Effector memory CD8-positive, alpha-beta T cell (primary cell): ENCODE measurements around the gene CFAP74.

Source experiments
- ATAC-seq: fragments of 150-1000 bp; cut with Tn5 transposase; replicated peaks from 2 replicates; pipeline ENCODE4 v1.10.0; 2021; ENCODE audit warnings: mild to moderate bottlenecking, moderate library complexity
- DNase-seq, 3 experiments: peaks; one replicate each; pipeline ENCODE4 v3.0.0; 2021
- H3K27ac Mint-ChIP-seq, 2 donors: one replicate each; pipeline ENCODE4 v1.8.0; 2022; ENCODE audit warnings: mild to moderate bottlenecking in 2 of 2, mixed read lengths in 2 of 2, moderate library complexity in 2 of 2
- H3K27me3 Mint-ChIP-seq, 2 donors: one replicate each; pipeline ENCODE4 v1.8.0; 2022; ENCODE audit warnings: mixed read lengths in 2 of 2
- H3K36me3 Mint-ChIP-seq: one replicate; pipeline ENCODE4 v1.8.0; 2022; ENCODE audit warnings: mild to moderate bottlenecking, moderate library complexity, mixed read lengths; ENCODE audit not compliant: insufficient read depth
- H3K4me1 Mint-ChIP-seq, 2 donors: one replicate each; pipeline ENCODE4 v1.8.0; 2022; ENCODE audit warnings: low read depth in 2 of 2, mixed read lengths in 2 of 2
- H3K4me3 Mint-ChIP-seq, 2 donors: one replicate each; pipeline ENCODE4 v1.8.0; 2022; ENCODE audit warnings: mild to moderate bottlenecking in 2 of 2, mixed read lengths in 2 of 2, moderate library complexity in 2 of 2
- H3K9me3 Mint-ChIP-seq, 2 donors: one replicate each; pipeline ENCODE4 v1.8.0; 2022; ENCODE audit warnings: mixed read lengths in 2 of 2

Gene CFAP74

GRCh38 chr1:2046953-2047748, 43.6 kb upstream of the CFAP74 start:
- Mint-ChIP-seq H3K4me3 (no peak overlapping the region), H3K4me1 (peaks cover 23 to 24% of the 10 kb centered on the region in 2 donors), H3K36me3 (peaks cover 10% of the 10 kb centered on the region), H3K27ac (no peak overlapping the region), H3K9me3 (no peaks in the 10 kb centered on the region), H3K27me3 (peaks cover 0 to 16% of the 10 kb centered on the region in 2 donors)
- DNase-seq (no peak), ATAC-seq (no peak)

GRCh38 chr1:2046174-2046917, 42.8 kb upstream of the CFAP74 start:
- DNase-seq (no peak), ATAC-seq (no peak)
- Mint-ChIP-seq H3K4me1 (peaks cover 18 to 19% of the 10 kb centered on the region in 2 donors), H3K27ac (no peak overlapping the region), H3K9me3 (no peaks in the 10 kb centered on the region), H3K36me3 (peaks cover 10% of the 10 kb centered on the region), H3K27me3 (peaks cover 0 to 16% of the 10 kb centered on the region in 2 donors), H3K4me3 (peak overlapping the region; percentile 56 to 64)

GRCh38 chr1:2045468-2046173, 42.0 kb upstream of the CFAP74 start:
- H3K4me1 Mint-ChIP-seq = peaks cover 17 to 19% of the 10 kb centered on the region in 2 donors
- H3K27me3 Mint-ChIP-seq = peaks cover 0 to 16% of the 10 kb centered on the region in 2 donors
- no peaks in the 10 kb centered on the region for H3K9me3 Mint-ChIP-seq
- H3K4me3 Mint-ChIP-seq = peak overlapping the region; percentile 56 to 64
- H3K36me3 Mint-ChIP-seq = peaks cover 10% of the 10 kb centered on the region
- no peak for DNase-seq
- ATAC-seq = no peak
- peak overlapping the region in 1 of 2 donors; percentile 41 for H3K27ac Mint-ChIP-seq

- no peaks in the 10 kb centered on the region for H3K9me3 Mint-ChIP-seq
- ATAC-seq = peak; percentile 91
- peaks cover 10% of the 10 kb centered on the region for H3K36me3 Mint-ChIP-seq
- H3K4me3 Mint-ChIP-seq = peak overlapping the region; percentile 56 to 64
- peaks cover 0 to 16% of the 10 kb centered on the region in 2 donors for H3K27me3 Mint-ChIP-seq
- H3K27ac Mint-ChIP-seq = no peak overlapping the region
- peaks cover 17 to 19% of the 10 kb centered on the region in 2 donors for H3K4me1 Mint-ChIP-seq
- peak; percentile 81 to 89 (median 81) for DNase-seq
Measured at GRCh38 chr1:2044510-2045319, 41.1 kb upstream of the CFAP74 start.

GRCh38 chr1:2043886-2044285, 40.3 kb upstream of the CFAP74 start:
- Mint-ChIP-seq H3K27me3 (peaks cover 0 to 10% of the 10 kb centered on the region in 2 donors), H3K27ac (no peak overlapping the region), H3K36me3 (peaks cover 6% of the 10 kb centered on the region), H3K4me1 (peaks cover 10 to 13% of the 10 kb centered on the region in 2 donors), H3K4me3 (peak overlapping the region; percentile 32 to 34), H3K9me3 (no peaks in the 10 kb centered on the region)
- ATAC-seq = no peak
- DNase-seq = no peak

- DNase-seq (no peak), ATAC-seq (no peak)
- H3K27me3 Mint-ChIP-seq = peaks cover 0 to 8% of the 10 kb centered on the region in 2 donors
- H3K36me3 Mint-ChIP-seq = peaks cover 6% of the 10 kb centered on the region
- peaks cover 6 to 7% of the 10 kb centered on the region in 2 donors for H3K4me1 Mint-ChIP-seq
- H3K4me3 Mint-ChIP-seq = no peak overlapping the region
- H3K9me3 Mint-ChIP-seq = no peaks in the 10 kb centered on the region
- no peak overlapping the region for H3K27ac Mint-ChIP-seq
Measured at GRCh38 chr1:2042830-2043773, 39.5 kb upstream of the CFAP74 start.

- H3K9me3 Mint-ChIP-seq = no peaks in the 10 kb centered on the region
- H3K27me3 Mint-ChIP-seq = peaks cover 0 to 7% of the 10 kb centered on the region in 2 donors
- no peak overlapping the region for H3K4me3 Mint-ChIP-seq
- DNase-seq (no peak), ATAC-seq (no peak)
- H3K36me3 Mint-ChIP-seq = peaks cover 6% of the 10 kb centered on the region
- no peak overlapping the region for H3K27ac Mint-ChIP-seq
- H3K4me1 Mint-ChIP-seq = peaks cover 6 to 7% of the 10 kb centered on the region in 2 donors
Measured at GRCh38 chr1:2041887-2042286, 38.3 kb upstream of the CFAP74 start.

GRCh38 chr1:2041305-2041704, 37.7 kb upstream of the CFAP74 start:
- DNase-seq (no peak), ATAC-seq (no peak)
- no peak overlapping the region for H3K4me3 Mint-ChIP-seq
- H3K9me3 Mint-ChIP-seq = no peaks in the 10 kb centered on the region
- peaks cover 3% of the 10 kb centered on the region for H3K36me3 Mint-ChIP-seq
- no peak overlapping the region for H3K27ac Mint-ChIP-seq
- peaks cover 0 to 7% of the 10 kb centered on the region in 2 donors for H3K27me3 Mint-ChIP-seq
- peaks cover 6 to 7% of the 10 kb centered on the region in 2 donors for H3K4me1 Mint-ChIP-seq

- no peak for ATAC-seq
- H3K4me1 Mint-ChIP-seq = peaks cover 0 to 2% of the 10 kb centered on the region in 2 donors
- H3K27ac Mint-ChIP-seq = no peak overlapping the region
- no peak overlapping the region for H3K4me3 Mint-ChIP-seq
- no peak for DNase-seq
- H3K36me3 Mint-ChIP-seq = peaks cover 3% of the 10 kb centered on the region
- peaks cover 0 to 7% of the 10 kb centered on the region in 2 donors for H3K27me3 Mint-ChIP-seq
- no peaks in the 10 kb centered on the region for H3K9me3 Mint-ChIP-seq
Measured at GRCh38 chr1:2039251-2039650, 35.7 kb upstream of the CFAP74 start.

GRCh38 chr1:2038229-2038628, 34.6 kb upstream of the CFAP74 start:
- ATAC-seq (no peak), DNase-seq (no peak)
- no peaks in the 10 kb centered on the region for H3K9me3 Mint-ChIP-seq
- H3K4me1 Mint-ChIP-seq = no peaks in the 10 kb centered on the region
- peaks cover 3% of the 10 kb centered on the region for H3K36me3 Mint-ChIP-seq
- no peak overlapping the region for H3K4me3 Mint-ChIP-seq
- peaks cover 5 to 16% of the 10 kb centered on the region in 2 donors for H3K27me3 Mint-ChIP-seq
- no peak overlapping the region for H3K27ac Mint-ChIP-seq

- H3K4me3 Mint-ChIP-seq = no peak overlapping the region
- H3K4me1 Mint-ChIP-seq = no peaks in the 10 kb centered on the region
- DNase-seq (no peak), ATAC-seq (no peak)
- H3K36me3 Mint-ChIP-seq = peaks cover 2% of the 10 kb centered on the region
- H3K9me3 Mint-ChIP-seq = no peaks in the 10 kb centered on the region
- no peak overlapping the region for H3K27ac Mint-ChIP-seq
- peaks cover 5 to 24% of the 10 kb centered on the region in 2 donors for H3K27me3 Mint-ChIP-seq
Measured at GRCh38 chr1:2037314-2037979, 33.9 kb upstream of the CFAP74 start.
